A549 (cell line): ENCODE data around the gene DPEP2. TPM values are rescaled to one million over a fixed set of nuclear protein-coding genes. Genes with fewer than 3 reads are reported as not detected.

ENCODE experiments used
- polyA plus RNA-seq, 4 experiments: library from polyadenylated mRNA; depleted of rRNA in 3 of 4; stranded (reverse); fragments of >200 nt; fragmentation: RNase III in 1 of 4; extraction: RNeasy Plus Mini Kit Qiagen cat#74134 plus additional on column Dnase treatment in 1 of 4; gene quantifications; 2 replicates in 3 of 4; 3 replicates in 1 of 4; pipeline ENCODE4 v1.2.3, GENCODE V29; 2011 to 2017
- small RNA-seq, 6 experiments: library from RNA; depleted of rRNA; stranded (forward); fragments of <200 nt; gene quantifications; one replicate each; pipeline ENCODE3, GENCODE V24; 2012

Gene DPEP2
- polyA plus RNA-seq, 2 of the 4 experiments (the other 2 are of a cell fraction): not detected

Small RNA genes lying within 50 kb of the gene (small RNA-seq; reads per million reads assigned to genes)
- gene RNU6-359P: 0 to 8.8 (median 0.21) reads per million in 6 experiments

Other genes starting within 250 kb of the DPEP2 start
- 9.8 and 11.1 TPM in 2 replicates for gene RANBP10, start 192.9 kb downstream of the DPEP2 start, polyA plus RNA-seq (2011; rRNA removed)
- 6.9 to 7.5 TPM (median 7.5 TPM) in 3 replicates for gene RANBP10, start 192.9 kb downstream of the DPEP2 start, polyA plus RNA-seq (2017; fragmentation: RNase III; extraction: RNeasy Plus Mini Kit Qiagen cat#74134 plus additional on column Dnase treatment)
- gene TSNAXIP1, start 192.6 kb downstream of the DPEP2 start, polyA plus RNA-seq (2011; rRNA removed): 0.68 and 0.78 TPM in 2 replicates
- gene TSNAXIP1, start 192.6 kb downstream of the DPEP2 start, polyA plus RNA-seq (2017; fragmentation: RNase III; extraction: RNeasy Plus Mini Kit Qiagen cat#74134 plus additional on column Dnase treatment): 0.97 to 1.2 TPM (median 1.1 TPM) in 3 replicates
- 33.2 and 44.0 TPM in 2 replicates for gene THAP11, start 157.2 kb downstream of the DPEP2 start, polyA plus RNA-seq (2011; rRNA removed)
- gene THAP11, start 157.2 kb downstream of the DPEP2 start, polyA plus RNA-seq (2017; fragmentation: RNase III; extraction: RNeasy Plus Mini Kit Qiagen cat#74134 plus additional on column Dnase treatment): 27.2 to 30.9 TPM (median 30.0 TPM) in 3 replicates
- 168 and 209 TPM in 2 replicates for gene NUTF2, start 152.6 kb downstream of the DPEP2 start, polyA plus RNA-seq (2011; rRNA removed)
- 270 to 301 TPM (median 287 TPM) in 3 replicates for gene NUTF2, start 152.6 kb downstream of the DPEP2 start, polyA plus RNA-seq (2017; fragmentation: RNase III; extraction: RNeasy Plus Mini Kit Qiagen cat#74134 plus additional on column Dnase treatment)
- gene CENPT, start 151.8 kb downstream of the DPEP2 start, polyA plus RNA-seq (2011; rRNA removed): 18.2 and 19.1 TPM in 2 replicates
- 35.9 to 40.3 TPM (median 36.9 TPM) in 3 replicates for gene CENPT, start 151.8 kb downstream of the DPEP2 start, polyA plus RNA-seq (2017; fragmentation: RNase III; extraction: RNeasy Plus Mini Kit Qiagen cat#74134 plus additional on column Dnase treatment)
- 21.0 and 35.3 TPM in 2 replicates for gene EDC4, start 126.4 kb downstream of the DPEP2 start, polyA plus RNA-seq (2011; rRNA removed)
- 54.9 to 60.4 TPM (median 58.1 TPM) in 3 replicates for gene EDC4, start 126.4 kb downstream of the DPEP2 start, polyA plus RNA-seq (2017; fragmentation: RNase III; extraction: RNeasy Plus Mini Kit Qiagen cat#74134 plus additional on column Dnase treatment)
- 0.22 and 0.34 TPM in 2 replicates for gene NRN1L, start 114.6 kb downstream of the DPEP2 start, polyA plus RNA-seq (2011; rRNA removed)
- not detected in 3 replicates for gene NRN1L, start 114.6 kb downstream of the DPEP2 start, polyA plus RNA-seq (2017; fragmentation: RNase III; extraction: RNeasy Plus Mini Kit Qiagen cat#74134 plus additional on column Dnase treatment)
- gene PSKH1, start 106.2 kb downstream of the DPEP2 start, polyA plus RNA-seq (2011; rRNA removed): 15.1 and 18.2 TPM in 2 replicates
- gene PSKH1, start 106.2 kb downstream of the DPEP2 start, polyA plus RNA-seq (2017; fragmentation: RNase III; extraction: RNeasy Plus Mini Kit Qiagen cat#74134 plus additional on column Dnase treatment): 14.6 to 15.8 TPM (median 15.7 TPM) in 3 replicates
- 0.92 and 1.6 TPM in 2 replicates for gene CTRL, start 67.6 kb downstream of the DPEP2 start, polyA plus RNA-seq (2011; rRNA removed)
- 3.6 to 4.4 TPM (median 3.9 TPM) in 3 replicates for gene CTRL, start 67.6 kb downstream of the DPEP2 start, polyA plus RNA-seq (2017; fragmentation: RNase III; extraction: RNeasy Plus Mini Kit Qiagen cat#74134 plus additional on column Dnase treatment)
- 11.0 and 11.3 TPM in 2 replicates for gene PSMB10, start 62.6 kb downstream of the DPEP2 start, polyA plus RNA-seq (2011; rRNA removed)
- gene PSMB10, start 62.6 kb downstream of the DPEP2 start, polyA plus RNA-seq (2017; fragmentation: RNase III; extraction: RNeasy Plus Mini Kit Qiagen cat#74134 plus additional on column Dnase treatment): 51.9 to 53.5 TPM (median 52.4 TPM) in 3 replicates
- 1.7 and 2.6 TPM in 2 replicates for gene LCAT, start 55.4 kb downstream of the DPEP2 start, polyA plus RNA-seq (2011; rRNA removed)
- 8.4 to 11.2 TPM (median 10.0 TPM) in 3 replicates for gene LCAT, start 55.4 kb downstream of the DPEP2 start, polyA plus RNA-seq (2017; fragmentation: RNase III; extraction: RNeasy Plus Mini Kit Qiagen cat#74134 plus additional on column Dnase treatment)
- 18.2 and 19.5 TPM in 2 replicates for gene SLC12A4, start 30.8 kb downstream of the DPEP2 start, polyA plus RNA-seq (2011; rRNA removed)
- gene SLC12A4, start 30.8 kb downstream of the DPEP2 start, polyA plus RNA-seq (2017; fragmentation: RNase III; extraction: RNeasy Plus Mini Kit Qiagen cat#74134 plus additional on column Dnase treatment): 32.6 to 34.7 TPM (median 33.2 TPM) in 3 replicates
- gene DPEP3, start 19.0 kb downstream of the DPEP2 start, polyA plus RNA-seq (2011; rRNA removed): not detected in 2 replicates
- gene DPEP3, start 19.0 kb downstream of the DPEP2 start, polyA plus RNA-seq (2017; fragmentation: RNase III; extraction: RNeasy Plus Mini Kit Qiagen cat#74134 plus additional on column Dnase treatment): not detected in 3 replicates
- not detected in 2 replicates for gene DPEP2NB, start 16.4 kb upstream of the DPEP2 start, polyA plus RNA-seq (2011; rRNA removed)
- gene DPEP2NB, start 16.4 kb upstream of the DPEP2 start, polyA plus RNA-seq (2017; fragmentation: RNase III; extraction: RNeasy Plus Mini Kit Qiagen cat#74134 plus additional on column Dnase treatment): not detected in 3 replicates
- 14.0 and 18.3 TPM in 2 replicates for gene DDX28, start 23.7 kb upstream of the DPEP2 start, polyA plus RNA-seq (2011; rRNA removed)
- gene DDX28, start 23.7 kb upstream of the DPEP2 start, polyA plus RNA-seq (2017; fragmentation: RNase III; extraction: RNeasy Plus Mini Kit Qiagen cat#74134 plus additional on column Dnase treatment): 13.8 to 14.9 TPM (median 14.6 TPM) in 3 replicates
- gene DUS2, start 23.8 kb upstream of the DPEP2 start, polyA plus RNA-seq (2011; rRNA removed): 20.7 and 21.5 TPM in 2 replicates
- 20.8 to 22.8 TPM (median 21.7 TPM) in 3 replicates for gene DUS2, start 23.8 kb upstream of the DPEP2 start, polyA plus RNA-seq (2017; fragmentation: RNase III; extraction: RNeasy Plus Mini Kit Qiagen cat#74134 plus additional on column Dnase treatment)
- gene NFATC3, start 85.9 kb upstream of the DPEP2 start, polyA plus RNA-seq (2011; rRNA removed): 23.9 and 32.4 TPM in 2 replicates
- 11.8 to 13.3 TPM (median 12.5 TPM) in 3 replicates for gene NFATC3, start 85.9 kb upstream of the DPEP2 start, polyA plus RNA-seq (2017; fragmentation: RNase III; extraction: RNeasy Plus Mini Kit Qiagen cat#74134 plus additional on column Dnase treatment)
- gene ESRP2, start 236.6 kb upstream of the DPEP2 start, polyA plus RNA-seq (2011; rRNA removed): 0.04 and 0.08 TPM in 2 replicates
- gene ESRP2, start 236.6 kb upstream of the DPEP2 start, polyA plus RNA-seq (2017; fragmentation: RNase III; extraction: RNeasy Plus Mini Kit Qiagen cat#74134 plus additional on column Dnase treatment): 0.07 to 0.10 TPM (median 0.09 TPM) in 3 replicates
- gene PLA2G15, start 245.9 kb upstream of the DPEP2 start, polyA plus RNA-seq (2011; rRNA removed): 4.8 and 5.7 TPM in 2 replicates
- gene PLA2G15, start 245.9 kb upstream of the DPEP2 start, polyA plus RNA-seq (2017; fragmentation: RNase III; extraction: RNeasy Plus Mini Kit Qiagen cat#74134 plus additional on column Dnase treatment): 7.5 to 8.7 TPM (median 7.7 TPM) in 3 replicates